MM.1S (cell line): ENCODE results near the gene POLN.

ENCODE experiments used
- DNase-seq: peaks from one replicate; pipeline ENCODE4 v3.0.0-alpha.2; 2015
- H2AFZ ChIP-seq: fragments of 300-600 bp; sonication (generic); 2 replicates; pipeline ENCODE4 v1.6.0; 2016; ENCODE audit warnings: antibody characterized with exemption, low read length
- H3F3A ChIP-seq: fragments of 300-600 bp; sonication (generic); 2 replicates; pipeline ENCODE4 v1.6.1; 2016; ENCODE audit warnings: mild to moderate bottlenecking, antibody characterized with exemption, low read length, moderate library complexity, mixed read lengths; ENCODE audit not compliant: insufficient read depth
- H3K27ac ChIP-seq: fragments of 300-600 bp; sonication (generic); 2 replicates; pipeline ENCODE4 v1.5.1; 2016; ENCODE audit warnings: mild to moderate bottlenecking, low read length
- H3K27me3 ChIP-seq: fragments of 300-600 bp; sonication (generic); replicated peaks from 2 replicates; pipeline ENCODE4 v1.6.0; 2016; ENCODE audit warnings: low read length; ENCODE audit not compliant: insufficient read depth
- H3K36me3 ChIP-seq: fragments of 300-600 bp; sonication (generic); replicated peaks from 2 replicates; pipeline ENCODE4 v1.6.1; 2016; ENCODE audit warnings: mild to moderate bottlenecking, low read length, mixed read lengths; ENCODE audit not compliant: insufficient read depth
- H3K4me1 ChIP-seq: fragments of 300-600 bp; sonication (generic); 2 replicates; pipeline ENCODE4 v1.6.1; 2016; ENCODE audit warnings: low read length, mixed read lengths
- H3K4me2 ChIP-seq: fragments of 300-600 bp; sonication (generic); 2 replicates; pipeline ENCODE4 v1.6.0; 2016; ENCODE audit warnings: low read depth, low read length
- H3K4me3 ChIP-seq: fragments of 300-600 bp; sonication (generic); 2 replicates; pipeline ENCODE4 v1.5.1; 2016; ENCODE audit warnings: low read length, mixed read lengths
- H3K79me2 ChIP-seq: fragments of 300-600 bp; sonication (generic); 2 replicates; pipeline ENCODE4 v1.6.1; 2016; ENCODE audit warnings: mixed run types, low read length, mixed read lengths
- H3K9ac ChIP-seq: fragments of 300-600 bp; sonication (generic); 2 replicates; pipeline ENCODE4 v1.6.1; 2016; ENCODE audit warnings: low read length, mixed read lengths
- H3K9me2 ChIP-seq: fragments of 300-600 bp; sonication (generic); replicated peaks from 2 replicates; pipeline ENCODE4 v1.6.1; 2016; ENCODE audit warnings: mild to moderate bottlenecking, low read length, mixed read lengths; ENCODE audit not compliant: insufficient read depth
- H3K9me3 ChIP-seq: fragments of 300-600 bp; sonication (generic); replicated peaks from 2 replicates; pipeline ENCODE4 v1.6.1; 2016; ENCODE audit warnings: mild to moderate bottlenecking, low read length, mixed read lengths; ENCODE audit not compliant: insufficient read depth
- H4K20me1 ChIP-seq: fragments of 300-600 bp; sonication (generic); 2 replicates; pipeline ENCODE4 v1.6.1; 2016; ENCODE audit warnings: mild to moderate bottlenecking, low read length, moderate library complexity, mixed read lengths; ENCODE audit not compliant: insufficient read depth
- EZH2 ChIP-seq: fragments of 300-600 bp; sonication (generic); optimal IDR thresholded peaks from 2 replicates; pipeline ENCODE3; 2017; ENCODE audit warnings: low read depth, mild to moderate bottlenecking, antibody characterized with exemption, low read length, mixed read lengths
- EZH2phosphoT487 ChIP-seq: fragments of 300-600 bp; sonication (generic); IDR thresholded peaks from 2 replicates; pipeline ENCODE4 v1.6.1; 2018; ENCODE audit warnings: antibody characterized with exemption, low read length
- TF ChIP-seq, protein P1 (sequence below): fragments of 300-600 bp; sonication (generic); IDR thresholded peaks from 2 replicates; pipeline ENCODE4 v1.5.1; 2016; ENCODE audit warnings: antibody characterized with exemption, low read length, mixed read lengths

The POLN gene

DNA sequence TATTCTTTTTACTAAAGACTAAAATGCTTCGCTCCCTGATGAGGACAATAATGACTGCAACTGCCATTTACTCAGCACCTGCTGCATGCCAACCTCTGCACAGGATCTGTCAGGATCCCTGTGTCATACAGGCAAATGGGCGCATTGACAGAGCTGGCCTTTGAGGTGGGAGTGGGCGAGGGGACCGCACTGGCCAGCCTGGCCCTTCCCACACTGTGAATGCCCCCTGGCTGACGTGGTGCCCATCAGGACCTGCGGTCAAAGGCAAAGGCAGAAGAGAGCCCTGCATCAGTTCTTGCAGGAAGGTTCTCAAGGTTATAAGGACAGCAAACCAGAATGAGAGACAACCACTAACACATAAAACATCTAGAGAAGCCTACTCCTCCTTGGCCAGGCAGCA lies 67.9 kb downstream of the POLN start:
- TF ChIP-seq, protein P1, sequence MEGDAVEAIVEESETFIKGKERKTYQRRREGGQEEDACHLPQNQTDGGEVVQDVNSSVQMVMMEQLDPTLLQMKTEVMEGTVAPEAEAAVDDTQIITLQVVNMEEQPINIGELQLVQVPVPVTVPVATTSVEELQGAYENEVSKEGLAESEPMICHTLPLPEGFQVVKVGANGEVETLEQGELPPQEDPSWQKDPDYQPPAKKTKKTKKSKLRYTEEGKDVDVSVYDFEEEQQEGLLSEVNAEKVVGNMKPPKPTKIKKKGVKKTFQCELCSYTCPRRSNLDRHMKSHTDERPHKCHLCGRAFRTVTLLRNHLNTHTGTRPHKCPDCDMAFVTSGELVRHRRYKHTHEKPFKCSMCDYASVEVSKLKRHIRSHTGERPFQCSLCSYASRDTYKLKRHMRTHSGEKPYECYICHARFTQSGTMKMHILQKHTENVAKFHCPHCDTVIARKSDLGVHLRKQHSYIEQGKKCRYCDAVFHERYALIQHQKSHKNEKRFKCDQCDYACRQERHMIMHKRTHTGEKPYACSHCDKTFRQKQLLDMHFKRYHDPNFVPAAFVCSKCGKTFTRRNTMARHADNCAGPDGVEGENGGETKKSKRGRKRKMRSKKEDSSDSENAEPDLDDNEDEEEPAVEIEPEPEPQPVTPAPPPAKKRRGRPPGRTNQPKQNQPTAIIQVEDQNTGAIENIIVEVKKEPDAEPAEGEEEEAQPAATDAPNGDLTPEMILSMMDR, result no peak
- TF ChIP-seq EZH2 (no peak), EZH2phosphoT487 (no peak)

DNA sequence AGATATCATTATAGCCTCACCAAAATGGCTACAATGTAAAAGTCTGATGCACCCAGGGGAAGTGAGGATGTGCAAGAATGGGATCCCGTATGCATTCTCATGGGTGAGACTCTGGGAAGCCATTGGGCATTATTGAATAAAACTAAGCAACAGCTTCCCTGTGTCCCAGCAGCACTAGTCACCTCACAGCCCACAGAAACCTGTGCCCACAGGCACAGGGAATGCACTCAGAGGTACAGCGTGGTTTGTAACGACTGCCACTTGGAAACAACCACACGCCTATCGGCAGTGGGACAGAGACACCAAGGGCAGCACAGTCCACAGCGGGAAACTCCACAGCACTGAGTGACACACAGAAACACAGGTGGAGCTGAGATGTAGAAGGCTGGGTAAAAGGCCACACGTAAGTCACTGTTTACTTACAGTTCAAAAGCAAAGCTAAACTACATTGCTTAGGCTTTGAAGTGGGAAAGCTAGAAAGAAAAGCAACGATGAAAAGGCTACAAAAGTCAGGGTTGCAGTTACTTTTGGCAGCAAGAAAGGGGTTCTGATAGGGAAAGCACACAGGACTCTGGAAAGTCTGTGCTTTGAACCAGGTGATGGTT lies 69.2 kb downstream of the POLN start:
- no peaks in the 10 kb centered on the region for H3K9me2 ChIP-seq
- no peak overlapping the region for H2AFZ ChIP-seq
- H3K9ac ChIP-seq, result no peak overlapping the region
- TF ChIP-seq, protein P1, result no peak
- no peak for TF ChIP-seq EZH2
- H3K36me3 ChIP-seq, result no peaks in the 10 kb centered on the region
- no peak overlapping the region for H3K4me2 ChIP-seq
- no peaks in the 10 kb centered on the region for H3K4me1 ChIP-seq
- DNase-seq, result no peak
- no peaks in the 10 kb centered on the region for H4K20me1 ChIP-seq
- H3K9me3 ChIP-seq, result no peaks in the 10 kb centered on the region
- H3K4me3 ChIP-seq, result no peak overlapping the region
- no peaks in the 10 kb centered on the region for H3F3A ChIP-seq
- no peak overlapping the region for H3K27ac ChIP-seq
- H3K79me2 ChIP-seq, result no peaks in the 10 kb centered on the region
- H3K27me3 ChIP-seq, result no peaks in the 10 kb centered on the region

More for the DNA sequence above, 67.9 kb downstream of the POLN start:
- DNase-seq, result no peak
- Histone ChIP-seq H4K20me1 (no peaks in the 10 kb centered on the region), H3K4me1 (no peaks in the 10 kb centered on the region), H3K27ac (no peak overlapping the region), H3K9ac (no peak overlapping the region), H3K4me3 (no peak overlapping the region), H3K9me3 (no peaks in the 10 kb centered on the region), H3K27me3 (no peaks in the 10 kb centered on the region), H3K9me2 (no peaks in the 10 kb centered on the region), H3K36me3 (no peaks in the 10 kb centered on the region), H2AFZ (no peak overlapping the region), H3K4me2 (no peak overlapping the region), H3K79me2 (no peaks in the 10 kb centered on the region), H3F3A (no peaks in the 10 kb centered on the region)

DNA sequence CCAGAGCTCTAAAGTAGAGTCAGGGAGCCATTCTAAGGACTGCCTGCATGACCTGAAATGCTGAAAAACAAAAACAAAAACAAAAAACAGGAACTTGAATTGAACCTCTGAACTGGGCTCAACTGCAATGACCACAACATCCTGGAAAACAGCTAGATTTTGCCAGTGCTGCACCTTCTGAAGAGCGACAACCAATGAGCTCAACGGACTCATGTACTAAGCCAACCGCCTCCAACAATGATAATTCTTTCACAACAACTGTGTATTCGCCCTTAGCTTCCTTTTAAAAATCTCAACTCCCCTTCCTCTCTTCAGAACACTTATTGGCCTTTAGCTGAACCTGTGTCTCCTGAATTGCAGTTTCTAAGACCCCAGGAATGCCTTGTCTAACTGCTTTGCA lies 69.8 kb downstream of the POLN start:
- Histone ChIP-seq H4K20me1 (no peaks in the 10 kb centered on the region), H3K27me3 (no peaks in the 10 kb centered on the region), H3K36me3 (no peaks in the 10 kb centered on the region), H3K4me2 (no peak overlapping the region), H3K4me1 (no peaks in the 10 kb centered on the region), H3K9me3 (no peaks in the 10 kb centered on the region), H3K4me3 (no peak overlapping the region), H3F3A (no peaks in the 10 kb centered on the region), H3K27ac (no peak overlapping the region), H2AFZ (no peak overlapping the region), H3K9me2 (no peaks in the 10 kb centered on the region), H3K79me2 (no peaks in the 10 kb centered on the region), H3K9ac (no peak overlapping the region)
- TF ChIP-seq EZH2phosphoT487 (no peak), EZH2 (no peak)
- TF ChIP-seq, protein P1, result no peak
- DNase-seq, result no peak
